H9 (cell line): ENCODE results near the gene DBX2. TPM values are rescaled to one million over a fixed set of nuclear protein-coding genes. Genes with fewer than 3 reads are reported as not detected.

Experiments used
- DNase-seq: peaks from one replicate; pipeline ENCODE4 v3.0.0-alpha.2; 2017
- H2AFZ ChIP-seq: one replicate; pipeline ENCODE4 v1.6.1; 2013; ENCODE audit warnings: mild to moderate bottlenecking, low read length, control low read depth, moderate library complexity
- H2AK5ac ChIP-seq: 2 replicates; pipeline ENCODE4 v1.6.1; 2013; ENCODE audit warnings: low read length, control low read depth, mixed read lengths; ENCODE audit not compliant: insufficient read length
- H2BK120ac ChIP-seq: one replicate; pipeline ENCODE4 v1.6.1; 2013; ENCODE audit warnings: low read depth, mild to moderate bottlenecking, low read length, control low read depth, inconsistent platforms; ENCODE audit not compliant: poor library complexity, severe bottlenecking
- H2BK12ac ChIP-seq: 2 replicates; pipeline ENCODE4 v1.6.1; 2013; ENCODE audit warnings: low read length, control low read depth, mixed read lengths, low read depth; ENCODE audit not compliant: insufficient read length
- H2BK15ac ChIP-seq: 2 replicates; pipeline ENCODE4 v1.6.1; 2013; ENCODE audit warnings: low read depth, low read length, control low read depth
- H2BK20ac ChIP-seq: one replicate; pipeline ENCODE4 v1.6.1; 2013; ENCODE audit warnings: low read depth, mild to moderate bottlenecking, low read length, control low read depth, inconsistent platforms; ENCODE audit not compliant: poor library complexity, severe bottlenecking
- H2BK5ac ChIP-seq: 2 replicates; pipeline ENCODE4 v1.6.1; 2013; ENCODE audit warnings: low read length, control low read depth, mixed read lengths; ENCODE audit not compliant: insufficient read length
- H3K14ac ChIP-seq: 2 replicates; pipeline ENCODE4 v1.6.1; 2013; ENCODE audit warnings: low read length, control low read depth; ENCODE audit not compliant: insufficient read depth
- H3K18ac ChIP-seq: 2 replicates; pipeline ENCODE4 v1.6.1; 2013; ENCODE audit warnings: low read depth, mild to moderate bottlenecking, mixed read lengths, low read length, control low read depth; ENCODE audit not compliant: insufficient read length
- H3K23ac ChIP-seq: 2 replicates; pipeline ENCODE4 v1.6.1; 2013; ENCODE audit warnings: low read length, control low read depth, mixed read lengths, low read depth; ENCODE audit not compliant: insufficient read length
- H3K23me2 ChIP-seq: 2 replicates; pipeline ENCODE4 v1.6.1; 2013; ENCODE audit warnings: low read depth, mild to moderate bottlenecking, mixed read lengths, low read length, control low read depth; ENCODE audit not compliant: insufficient read length, poor library complexity, severe bottlenecking
- H3K27ac ChIP-seq: 2 replicates; pipeline ENCODE4 v1.5.1; 2013; ENCODE audit warnings: low read length, control low read depth, mixed read lengths, low read depth; ENCODE audit not compliant: insufficient read length
- H3K27me3 ChIP-seq: 2 replicates; pipeline ENCODE4 v1.6.1; 2013; ENCODE audit warnings: low read length, control low read depth, inconsistent platforms; ENCODE audit not compliant: insufficient read depth
- H3K4ac ChIP-seq: 2 replicates; pipeline ENCODE4 v1.6.1; 2013; ENCODE audit warnings: low read depth, mild to moderate bottlenecking, control low read depth, inconsistent platforms, low read length, moderate library complexity
- H3K4me1 ChIP-seq: 2 replicates; pipeline ENCODE4 v1.6.1; 2013; ENCODE audit warnings: low read length, control low read depth, inconsistent platforms; ENCODE audit not compliant: insufficient read depth
- H3K4me2 ChIP-seq: 2 replicates; pipeline ENCODE4 v1.6.1; 2013; ENCODE audit warnings: low read length, control low read depth, mixed read lengths; ENCODE audit not compliant: insufficient read length, insufficient read depth
- H3K56ac ChIP-seq: 2 replicates; pipeline ENCODE4 v1.6.1; 2013; ENCODE audit warnings: low read depth, mild to moderate bottlenecking, mixed read lengths, low read length, control low read depth; ENCODE audit not compliant: insufficient read length
- H3K79me1 ChIP-seq: 2 replicates; pipeline ENCODE4 v1.6.1; 2013; ENCODE audit warnings: low read depth, mild to moderate bottlenecking, moderate library complexity, low read length, control low read depth, inconsistent platforms; ENCODE audit not compliant: insufficient read depth, poor library complexity, severe bottlenecking
- H3K79me2 ChIP-seq: 2 replicates; pipeline ENCODE4 v1.6.1; 2013; ENCODE audit warnings: low read length, control low read depth, inconsistent platforms; ENCODE audit not compliant: insufficient read depth
- H3K9ac ChIP-seq: 2 replicates; pipeline ENCODE4 v1.6.1; 2013; ENCODE audit warnings: low read length, control low read depth, mixed read lengths; ENCODE audit not compliant: insufficient read length; ENCODE audit errors: extremely low read depth
- H3K9me3 ChIP-seq: one replicate; pipeline ENCODE4 v1.6.1; 2013; ENCODE audit warnings: low read depth, low read length, inconsistent platforms; ENCODE audit not compliant: control insufficient read depth
- H3T11ph ChIP-seq: one replicate; pipeline ENCODE4 v1.6.1; 2013; ENCODE audit warnings: mild to moderate bottlenecking, low read length, control low read depth, inconsistent platforms
- H4K20me1 ChIP-seq: one replicate; pipeline ENCODE4 v1.6.1; 2013; ENCODE audit not compliant: control insufficient read depth, insufficient read length, insufficient read depth
- H4K5ac ChIP-seq: 2 replicates; pipeline ENCODE4 v1.6.1; 2013; ENCODE audit warnings: low read depth, mild to moderate bottlenecking, mixed read lengths, low read length, control low read depth; ENCODE audit not compliant: insufficient read length
- H4K8ac ChIP-seq: replicated peaks from 2 replicates; pipeline ENCODE4 v1.6.1; 2013; ENCODE audit warnings: low read length, control low read depth, mixed read lengths, low read depth; ENCODE audit not compliant: insufficient read length
- H4K91ac ChIP-seq: 2 replicates; pipeline ENCODE4 v1.6.1; 2013; ENCODE audit warnings: low read depth, mild to moderate bottlenecking, moderate library complexity, mixed read lengths, low read length, control low read depth; ENCODE audit not compliant: insufficient read length
- H3K27ac Mint-ChIP-seq, 3 experiments: 2 replicates in 2 of 3; 3 replicates in 1 of 3; pipeline ENCODE4 v1.8.0; 2020 to 2021; ENCODE audit warnings: mixed read lengths in 3 of 3, mild to moderate bottlenecking in 1 of 3, moderate library complexity in 1 of 3
- H3K27me3 Mint-ChIP-seq: 2 replicates; pipeline ENCODE4 v1.8.0; 2021; ENCODE audit warnings: low read depth, mild to moderate bottlenecking, moderate library complexity, mixed read lengths
- H3K36me3 Mint-ChIP-seq, 3 experiments: 2 replicates in 2 of 3; 3 replicates in 1 of 3; pipeline ENCODE4 v1.8.0; 2020 to 2021; ENCODE audit warnings: low read depth in 3 of 3, mixed read lengths in 3 of 3; ENCODE audit not compliant: insufficient read depth in 1 of 3
- H3K4me1 Mint-ChIP-seq, 2 experiments: 2 replicates each; pipeline ENCODE4 v1.8.0; 2020; ENCODE audit warnings: mixed read lengths in 2 of 2
- H3K4me3 Mint-ChIP-seq, 2 experiments: 2 replicates in 1 of 2; 3 replicates in 1 of 2; pipeline ENCODE4 v1.8.0; 2020 to 2021; ENCODE audit warnings: mild to moderate bottlenecking in 2 of 2, mixed read lengths in 2 of 2, moderate library complexity in 1 of 2
- H3K9me3 Mint-ChIP-seq, 2 experiments: 2 replicates in 1 of 2; 3 replicates in 1 of 2; pipeline ENCODE4 v1.8.0; 2020; ENCODE audit warnings: mild to moderate bottlenecking in 2 of 2, mixed read lengths in 2 of 2, moderate library complexity in 1 of 2
- total RNA-seq: library from RNA; stranded (reverse); gene quantifications from 2 replicates; pipeline ENCODE4 v1.2.1, GENCODE V29; 2021
- TF ChIP-seq, protein P1 (sequence below): fragments of 200-600 bp; sonication (generic); conservative IDR thresholded peaks from 3 replicates; pipeline ENCODE4 v1.8.0; 2021; ENCODE audit warnings: antibody characterized with exemption, mild to moderate bottlenecking

The DBX2 gene
- total RNA-seq, 1 experiment from 2014 or later, result not detected

DNA sequence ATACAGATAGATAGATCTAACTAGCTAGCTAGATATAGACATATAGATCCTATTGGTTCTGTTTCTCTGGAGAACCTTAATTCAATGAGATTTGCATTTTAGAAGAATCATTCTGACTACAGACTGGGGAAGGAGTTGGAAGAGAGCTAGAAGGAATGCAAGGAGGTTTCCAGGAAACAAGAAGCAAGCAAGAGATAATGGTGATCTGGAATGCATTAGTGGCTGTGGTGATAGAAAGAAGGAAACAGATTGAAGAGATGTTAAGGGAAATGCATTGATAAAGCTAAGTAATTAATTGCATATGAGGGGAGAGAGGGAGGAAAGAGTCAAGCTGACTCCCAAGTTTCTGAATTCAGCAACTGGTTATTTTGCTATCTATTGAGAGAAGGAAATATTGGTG is 42.7 kb downstream of the DBX2 start:
- no peak overlapping the region for H4K8ac ChIP-seq
- H4K20me1 ChIP-seq, result no peaks in the 10 kb centered on the region
- H3K27me3 ChIP-seq, result no peaks in the 10 kb centered on the region
- H4K5ac ChIP-seq, result no peak overlapping the region
- H3T11ph ChIP-seq, result no peak overlapping the region
- H3K9me3 Mint-ChIP-seq, result no peaks in the 10 kb centered on the region
- no peak overlapping the region for H2BK15ac ChIP-seq
- H3K4ac ChIP-seq, result no peak overlapping the region
- no peak overlapping the region for H2AK5ac ChIP-seq
- H3K27me3 Mint-ChIP-seq, result no peaks in the 10 kb centered on the region
- H3K4me1 Mint-ChIP-seq, result no peaks in the 10 kb centered on the region
- H4K91ac ChIP-seq, result no peak overlapping the region
- no peaks in the 10 kb centered on the region for H3K36me3 Mint-ChIP-seq
- no peak overlapping the region for H3K4me2 ChIP-seq
- TF ChIP-seq, protein P1, sequence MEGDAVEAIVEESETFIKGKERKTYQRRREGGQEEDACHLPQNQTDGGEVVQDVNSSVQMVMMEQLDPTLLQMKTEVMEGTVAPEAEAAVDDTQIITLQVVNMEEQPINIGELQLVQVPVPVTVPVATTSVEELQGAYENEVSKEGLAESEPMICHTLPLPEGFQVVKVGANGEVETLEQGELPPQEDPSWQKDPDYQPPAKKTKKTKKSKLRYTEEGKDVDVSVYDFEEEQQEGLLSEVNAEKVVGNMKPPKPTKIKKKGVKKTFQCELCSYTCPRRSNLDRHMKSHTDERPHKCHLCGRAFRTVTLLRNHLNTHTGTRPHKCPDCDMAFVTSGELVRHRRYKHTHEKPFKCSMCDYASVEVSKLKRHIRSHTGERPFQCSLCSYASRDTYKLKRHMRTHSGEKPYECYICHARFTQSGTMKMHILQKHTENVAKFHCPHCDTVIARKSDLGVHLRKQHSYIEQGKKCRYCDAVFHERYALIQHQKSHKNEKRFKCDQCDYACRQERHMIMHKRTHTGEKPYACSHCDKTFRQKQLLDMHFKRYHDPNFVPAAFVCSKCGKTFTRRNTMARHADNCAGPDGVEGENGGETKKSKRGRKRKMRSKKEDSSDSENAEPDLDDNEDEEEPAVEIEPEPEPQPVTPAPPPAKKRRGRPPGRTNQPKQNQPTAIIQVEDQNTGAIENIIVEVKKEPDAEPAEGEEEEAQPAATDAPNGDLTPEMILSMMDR, result no peak
- no peak overlapping the region for H2BK12ac ChIP-seq
- H3K14ac ChIP-seq, result no peak overlapping the region
- H3K9ac ChIP-seq, result no peak overlapping the region
- H2BK5ac ChIP-seq, result no peak overlapping the region
- no peak overlapping the region for H3K27ac Mint-ChIP-seq
- no peak overlapping the region for H2BK20ac ChIP-seq
- no peaks in the 10 kb centered on the region for H3K9me3 ChIP-seq
- DNase-seq, result no peak
- no peak overlapping the region for H3K23ac ChIP-seq
- no peaks in the 10 kb centered on the region for H3K79me2 ChIP-seq
- no peak overlapping the region for H2AFZ ChIP-seq
- H3K4me1 ChIP-seq, result no peaks in the 10 kb centered on the region
- H3K18ac ChIP-seq, result no peak overlapping the region
- no peak overlapping the region for H3K4me3 Mint-ChIP-seq
- H3K79me1 ChIP-seq, result no peaks in the 10 kb centered on the region
- H2BK120ac ChIP-seq, result no peak overlapping the region
- H3K27ac ChIP-seq, result no peak overlapping the region
- no peak overlapping the region for H3K56ac ChIP-seq
- no peaks in the 10 kb centered on the region for H3K23me2 ChIP-seq
